Lung microvascular endothelial cell (primary cell): ENCODE results near the gene SYT2. TPM values are rescaled to one million over a fixed set of nuclear protein-coding genes. Genes with fewer than 3 reads are reported as not detected.
"Not testable (repeated sequence)": the region's sequence is repeated elsewhere in the genome, so short reads cannot be mapped to it uniquely, and the experiment has no call there.

Experiments
- DNase-seq, 2 donors: peaks; one replicate each; pipeline versions ENCODE4 v3.0.0 to v3.0.0-alpha.2; 2010; ENCODE audit warnings: low read depth in 2 of 2
- total RNA-seq: library from RNA; depleted of rRNA; stranded (reverse); fragments of >200 nt; gene quantifications from 2 replicates; pipeline ENCODE4 v1.2.1, GENCODE V29; 2014

Gene SYT2
- total RNA-seq, 1 donor from 2014 or later = not detected

GRCh38 chr1:202572867-202573266, 137.4 kb downstream of the SYT2 start:
- DNase-seq = no peak

GRCh38 chr1:202571719-202572339, 138.4 kb downstream of the SYT2 start:
- peak; percentile 60 to 61 for DNase-seq

GRCh38 chr1:202569393-202570322, 140.6 kb downstream of the SYT2 start:
- DNase-seq = no peak

- no peak for DNase-seq
These were observed 141.4 kb downstream of the SYT2 start for GRCh38 chr1:202568826-202569225.

- DNase-seq = no peak
These were observed 141.8 kb downstream of the SYT2 start for GRCh38 chr1:202568410-202568809.

- DNase-seq = peak in 1 of 2 donors; percentile 34
These were observed 142.5 kb downstream of the SYT2 start for GRCh38 chr1:202567738-202568137.

- DNase-seq = no peak
These were observed 144.2 kb downstream of the SYT2 start for GRCh38 chr1:202565890-202566602.

GRCh38 chr1:202564958-202565495, 145.2 kb downstream of the SYT2 start:
- DNase-seq = no peak

GRCh38 chr1:202563818-202564217, 146.4 kb downstream of the SYT2 start:
- no peak for DNase-seq

GRCh38 chr1:202562444-202563060, 147.7 kb downstream of the SYT2 start:
- no peak for DNase-seq

- no peak for DNase-seq
These were observed 148.4 kb downstream of the SYT2 start for GRCh38 chr1:202561726-202562443.

GRCh38 chr1:202561240-202561639, 149.0 kb downstream of the SYT2 start:
- DNase-seq = no peak

GRCh38 chr1:202557662-202558061, 152.6 kb downstream of the SYT2 start:
- DNase-seq = not testable (repeated sequence)

- DNase-seq = not testable (repeated sequence)
These were observed 154.2 kb downstream of the SYT2 start for GRCh38 chr1:202556037-202556436.

GRCh38 chr1:202554619-202555018, 155.6 kb downstream of the SYT2 start:
- not testable (repeated sequence) for DNase-seq

- DNase-seq = no peak
These were observed 156.7 kb downstream of the SYT2 start for GRCh38 chr1:202553560-202554038.

GRCh38 chr1:202553078-202553477, 157.2 kb downstream of the SYT2 start:
- DNase-seq = not testable (repeated sequence)

- not testable (repeated sequence) for DNase-seq
These were observed 157.6 kb downstream of the SYT2 start for GRCh38 chr1:202552615-202553014.

- no peak for DNase-seq
These were observed 158.6 kb downstream of the SYT2 start for GRCh38 chr1:202551683-202552082.

- DNase-seq = not testable (repeated sequence)
These were observed 160.2 kb downstream of the SYT2 start for GRCh38 chr1:202550088-202550487.
